ENCODE measurements around the gene ALLC. TPM values are rescaled to one million over a fixed set of nuclear protein-coding genes. Genes with fewer than 3 reads are reported as not detected.

Gene ALLC
- polyA plus RNA-seq, 1 of the 3 experiments (the other 2 are of a cell fraction) = not detected

DNA sequence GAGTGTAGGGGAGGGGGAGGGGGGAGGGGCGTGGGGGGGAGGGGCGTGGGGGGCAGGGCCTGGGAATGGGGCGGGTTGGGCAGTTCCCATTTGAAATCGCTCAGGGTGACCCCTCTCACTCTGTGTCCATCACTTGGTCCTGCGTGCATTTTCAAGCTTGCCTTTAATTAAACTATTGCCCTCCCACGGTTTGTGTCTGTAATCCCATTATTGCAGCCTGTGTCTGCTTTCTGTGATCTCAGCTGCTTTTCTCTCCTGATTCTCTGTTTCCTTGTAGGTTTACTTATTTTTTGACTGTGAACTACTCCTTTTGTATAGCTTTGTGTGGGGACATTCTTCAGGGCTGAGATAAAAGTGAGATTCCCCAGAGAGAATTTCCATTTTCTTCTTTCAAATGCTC lies 46.7 kb downstream of the ALLC start:
- ChIA-PET CTCF (interaction anchor here (1.1 to 1.6 kb wide), 5 partner anchors 10 to 77 kb away, joined by 3 to 4 read pairs (median 4); no protein-coding TSS in a partner anchor), POLR2A (no interaction called here)
- Histone ChIP-seq H3K27me3 (ENCODE audit: insufficient read depth) (no peaks in the 10 kb centered on the region), H4K20me1 (ENCODE audit: insufficient read depth) (no peaks in the 10 kb centered on the region), H3K9ac (no peak overlapping the region), H3K9me2 (no peaks in the 10 kb centered on the region), H3K9me3 (no peaks in the 10 kb centered on the region), H3K4me2 (no peak overlapping the region), H3F3A (replicated peaks; ENCODE audit: insufficient read depth) (peaks cover 5% of the 10 kb centered on the region), H3K4me1 (ENCODE audit: control insufficient read depth in 1 of 2, insufficient read depth in 2 of 2, low read depth in 1 of 2, low read length in 1 of 2) (peaks cover 5 to 6% of the 10 kb centered on the region in 2 experiments; a peak in 2 of 4 replicates), H3K27ac (ENCODE audit: low read depth in 2 of 2, low read length in 1 of 2) (no peak overlapping the region), H3K4me3 (ENCODE audit: low read depth in 2 of 2, low read length in 1 of 2) (no peak overlapping the region; a peak in 1 of 4 replicates), H2AFZ (ENCODE audit: low read depth) (no peak overlapping the region), H3K36me3 (replicated peaks in 1 of 2; ENCODE audit: control insufficient read depth in 1 of 2, insufficient read depth in 2 of 2, low read length in 1 of 2) (no peaks in the 10 kb centered on the region), H3K79me2 (ENCODE audit: insufficient read depth) (no peaks in the 10 kb centered on the region)
- DNase-seq = peak; percentile 53
- TF ChIP-seq RCOR1 (IDR thresholded peaks at IDR 0.05; ENCODE audit: low read length) = no peak
- TF ChIP-seq GABPA (IDR thresholded peaks at IDR 0.05; ENCODE audit: low read depth) = no peak
- TF ChIP-seq NRF1 (IDR thresholded peaks at IDR 0.05; ENCODE audit: low read depth, low read length) = no peak
- TF ChIP-seq, protein P1, sequence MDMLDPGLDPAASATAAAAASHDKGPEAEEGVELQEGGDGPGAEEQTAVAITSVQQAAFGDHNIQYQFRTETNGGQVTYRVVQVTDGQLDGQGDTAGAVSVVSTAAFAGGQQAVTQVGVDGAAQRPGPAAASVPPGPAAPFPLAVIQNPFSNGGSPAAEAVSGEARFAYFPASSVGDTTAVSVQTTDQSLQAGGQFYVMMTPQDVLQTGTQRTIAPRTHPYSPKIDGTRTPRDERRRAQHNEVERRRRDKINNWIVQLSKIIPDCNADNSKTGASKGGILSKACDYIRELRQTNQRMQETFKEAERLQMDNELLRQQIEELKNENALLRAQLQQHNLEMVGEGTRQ (IDR thresholded peaks at IDR 0.05; ENCODE audit: borderline replicate concordance, low read depth, low read length) = no peak
- no peak for TF ChIP-seq TAF1 (IDR thresholded peaks at IDR 0.05; ENCODE audit: borderline replicate concordance, low read depth, low read length)
- TF ChIP-seq, protein P2, sequence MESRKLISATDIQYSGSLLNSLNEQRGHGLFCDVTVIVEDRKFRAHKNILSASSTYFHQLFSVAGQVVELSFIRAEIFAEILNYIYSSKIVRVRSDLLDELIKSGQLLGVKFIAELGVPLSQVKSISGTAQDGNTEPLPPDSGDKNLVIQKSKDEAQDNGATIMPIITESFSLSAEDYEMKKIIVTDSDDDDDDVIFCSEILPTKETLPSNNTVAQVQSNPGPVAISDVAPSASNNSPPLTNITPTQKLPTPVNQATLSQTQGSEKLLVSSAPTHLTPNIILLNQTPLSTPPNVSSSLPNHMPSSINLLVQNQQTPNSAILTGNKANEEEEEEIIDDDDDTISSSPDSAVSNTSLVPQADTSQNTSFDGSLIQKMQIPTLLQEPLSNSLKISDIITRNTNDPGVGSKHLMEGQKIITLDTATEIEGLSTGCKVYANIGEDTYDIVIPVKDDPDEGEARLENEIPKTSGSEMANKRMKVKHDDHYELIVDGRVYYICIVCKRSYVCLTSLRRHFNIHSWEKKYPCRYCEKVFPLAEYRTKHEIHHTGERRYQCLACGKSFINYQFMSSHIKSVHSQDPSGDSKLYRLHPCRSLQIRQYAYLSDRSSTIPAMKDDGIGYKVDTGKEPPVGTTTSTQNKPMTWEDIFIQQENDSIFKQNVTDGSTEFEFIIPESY (IDR thresholded peaks at IDR 0.05; ENCODE audit: borderline replicate concordance, low read depth) = no peak
- TF ChIP-seq MEF2A (IDR thresholded peaks at IDR 0.05; ENCODE audit: borderline replicate concordance, low read depth) = no peak
- no peak for TF ChIP-seq MXI1 (IDR thresholded peaks at IDR 0.05; ENCODE audit: low read depth, low read length)
- no peak for TF ChIP-seq EP300 (IDR thresholded peaks at IDR 0.05; ENCODE audit: borderline replicate concordance in 1 of 2, low read depth in 1 of 2, low read length in 1 of 2)
- no peak for TF ChIP-seq POLR2AphosphoS5 (IDR thresholded peaks at IDR 0.05; ENCODE audit: low read depth, low read length)
- no peak for TF ChIP-seq FOXM1 (IDR thresholded peaks at IDR 0.05; ENCODE audit: low read depth)
- no peak for TF ChIP-seq RFX5 (IDR thresholded peaks at IDR 0.05; ENCODE audit: low read length)
- TF ChIP-seq, protein P3, sequence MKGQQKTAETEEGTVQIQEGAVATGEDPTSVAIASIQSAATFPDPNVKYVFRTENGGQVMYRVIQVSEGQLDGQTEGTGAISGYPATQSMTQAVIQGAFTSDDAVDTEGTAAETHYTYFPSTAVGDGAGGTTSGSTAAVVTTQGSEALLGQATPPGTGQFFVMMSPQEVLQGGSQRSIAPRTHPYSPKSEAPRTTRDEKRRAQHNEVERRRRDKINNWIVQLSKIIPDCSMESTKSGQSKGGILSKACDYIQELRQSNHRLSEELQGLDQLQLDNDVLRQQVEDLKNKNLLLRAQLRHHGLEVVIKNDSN (IDR thresholded peaks at IDR 0.05; ENCODE audit: borderline replicate concordance, low read depth) = no peak
- under 1% methylated on average over 4 of the region's 6 CpGs for WGBS (ENCODE audit: low lambda C conversion rate)

DNA sequence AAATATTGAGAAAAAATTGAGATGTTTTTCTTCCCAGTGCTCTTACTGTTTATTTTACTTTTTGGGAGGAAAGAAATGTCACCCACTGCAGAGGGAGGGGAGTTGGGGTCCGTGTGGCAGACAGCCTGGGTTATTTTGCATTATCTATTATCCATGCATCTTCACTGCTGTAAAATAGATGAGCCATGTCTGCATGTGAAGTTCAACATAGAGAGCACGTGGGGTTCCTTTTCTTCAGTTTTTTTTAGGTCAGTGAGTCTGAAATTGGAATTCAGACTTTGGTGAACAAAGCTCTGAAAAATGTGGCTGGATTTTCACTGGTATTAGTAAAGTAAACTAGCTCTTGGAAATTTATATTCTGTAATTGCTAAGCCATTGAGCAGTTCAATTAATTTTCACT lies 47.8 kb downstream of the ALLC start:
- 13% methylated on average over 2 of the region's 2 CpGs for WGBS (ENCODE audit: low lambda C conversion rate)
- Histone ChIP-seq H3K9ac (no peak overlapping the region), H3F3A (replicated peaks; ENCODE audit: insufficient read depth) (peaks cover 5% of the 10 kb centered on the region), H3K36me3 (replicated peaks in 1 of 2; ENCODE audit: control insufficient read depth in 1 of 2, insufficient read depth in 2 of 2, low read length in 1 of 2) (no peaks in the 10 kb centered on the region), H3K4me3 (ENCODE audit: low read depth in 2 of 2, low read length in 1 of 2) (no peak overlapping the region), H3K4me2 (no peak overlapping the region), H3K27ac (ENCODE audit: low read depth in 2 of 2, low read length in 1 of 2) (no peak overlapping the region), H3K9me3 (no peaks in the 10 kb centered on the region), H4K20me1 (ENCODE audit: insufficient read depth) (no peaks in the 10 kb centered on the region), H3K27me3 (ENCODE audit: insufficient read depth) (no peaks in the 10 kb centered on the region), H3K4me1 (ENCODE audit: control insufficient read depth in 1 of 2, insufficient read depth in 2 of 2, low read depth in 1 of 2, low read length in 1 of 2) (peaks cover 5 to 6% of the 10 kb centered on the region in 2 experiments; a peak in 2 of 4 replicates), H2AFZ (ENCODE audit: low read depth) (no peak overlapping the region), H3K79me2 (ENCODE audit: insufficient read depth) (no peaks in the 10 kb centered on the region), H3K9me2 (no peaks in the 10 kb centered on the region)
- POLR2A ChIA-PET = no interaction called here
- no peak for DNase-seq
- CTCF ChIA-PET = interaction anchor here (1.3 to 2.9 kb wide), 3 partner anchors 9 to 18 kb away, joined by 4 to 9 read pairs (median 5); no protein-coding TSS in a partner anchor
- TF ChIP-seq GABPA (IDR thresholded peaks at IDR 0.05; ENCODE audit: low read depth) (no peak), SIN3A (IDR thresholded peaks at IDR 0.05; ENCODE audit: borderline replicate concordance, low read depth, low read length) (no peak), FOXM1 (IDR thresholded peaks at IDR 0.05; ENCODE audit: low read depth) (no peak), TEAD4 (IDR thresholded peaks at IDR 0.05; ENCODE audit: borderline replicate concordance, insufficient read depth) (no peak), YY1 (IDR thresholded peaks at IDR 0.05; ENCODE audit: low read depth) (no peak), FOXJ3 (CRISPR knock-in tag; IDR thresholded peaks at IDR 0.05) (no peak), TAF1 (IDR thresholded peaks at IDR 0.05; ENCODE audit: borderline replicate concordance, low read depth, low read length) (no peak), NRF1 (IDR thresholded peaks at IDR 0.05; ENCODE audit: low read depth, low read length) (no peak), MXI1 (IDR thresholded peaks at IDR 0.05; ENCODE audit: low read depth, low read length) (no peak), SMC3 (IDR thresholded peaks at IDR 0.05; ENCODE audit: low read depth, low read length) (no peak), NFIC (IDR thresholded peaks at IDR 0.05; ENCODE audit: borderline replicate concordance) (no peak), RAD21 (IDR thresholded peaks at IDR 0.05; ENCODE audit: low read length) (no peak), POLR2AphosphoS5 (IDR thresholded peaks at IDR 0.05; ENCODE audit: low read depth, low read length) (no peak), EP300 (IDR thresholded peaks at IDR 0.05; ENCODE audit: borderline replicate concordance in 1 of 2, low read depth in 1 of 2, low read length in 1 of 2) (no peak)
- TF ChIP-seq, protein P1 (IDR thresholded peaks at IDR 0.05; ENCODE audit: borderline replicate concordance, low read depth, low read length) = no peak
- TF ChIP-seq, protein P4, sequence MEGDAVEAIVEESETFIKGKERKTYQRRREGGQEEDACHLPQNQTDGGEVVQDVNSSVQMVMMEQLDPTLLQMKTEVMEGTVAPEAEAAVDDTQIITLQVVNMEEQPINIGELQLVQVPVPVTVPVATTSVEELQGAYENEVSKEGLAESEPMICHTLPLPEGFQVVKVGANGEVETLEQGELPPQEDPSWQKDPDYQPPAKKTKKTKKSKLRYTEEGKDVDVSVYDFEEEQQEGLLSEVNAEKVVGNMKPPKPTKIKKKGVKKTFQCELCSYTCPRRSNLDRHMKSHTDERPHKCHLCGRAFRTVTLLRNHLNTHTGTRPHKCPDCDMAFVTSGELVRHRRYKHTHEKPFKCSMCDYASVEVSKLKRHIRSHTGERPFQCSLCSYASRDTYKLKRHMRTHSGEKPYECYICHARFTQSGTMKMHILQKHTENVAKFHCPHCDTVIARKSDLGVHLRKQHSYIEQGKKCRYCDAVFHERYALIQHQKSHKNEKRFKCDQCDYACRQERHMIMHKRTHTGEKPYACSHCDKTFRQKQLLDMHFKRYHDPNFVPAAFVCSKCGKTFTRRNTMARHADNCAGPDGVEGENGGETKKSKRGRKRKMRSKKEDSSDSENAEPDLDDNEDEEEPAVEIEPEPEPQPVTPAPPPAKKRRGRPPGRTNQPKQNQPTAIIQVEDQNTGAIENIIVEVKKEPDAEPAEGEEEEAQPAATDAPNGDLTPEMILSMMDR (IDR thresholded peaks at IDR 0.05) = no peak
